HuH-7 (cell line): ENCODE measurements around the gene LRMDA.

Experiments used
- DNase-seq: peaks from one replicate; pipeline ENCODE4 v3.0.0; 2011; ENCODE audit warnings: low spot score

LRMDA gene

DNA sequence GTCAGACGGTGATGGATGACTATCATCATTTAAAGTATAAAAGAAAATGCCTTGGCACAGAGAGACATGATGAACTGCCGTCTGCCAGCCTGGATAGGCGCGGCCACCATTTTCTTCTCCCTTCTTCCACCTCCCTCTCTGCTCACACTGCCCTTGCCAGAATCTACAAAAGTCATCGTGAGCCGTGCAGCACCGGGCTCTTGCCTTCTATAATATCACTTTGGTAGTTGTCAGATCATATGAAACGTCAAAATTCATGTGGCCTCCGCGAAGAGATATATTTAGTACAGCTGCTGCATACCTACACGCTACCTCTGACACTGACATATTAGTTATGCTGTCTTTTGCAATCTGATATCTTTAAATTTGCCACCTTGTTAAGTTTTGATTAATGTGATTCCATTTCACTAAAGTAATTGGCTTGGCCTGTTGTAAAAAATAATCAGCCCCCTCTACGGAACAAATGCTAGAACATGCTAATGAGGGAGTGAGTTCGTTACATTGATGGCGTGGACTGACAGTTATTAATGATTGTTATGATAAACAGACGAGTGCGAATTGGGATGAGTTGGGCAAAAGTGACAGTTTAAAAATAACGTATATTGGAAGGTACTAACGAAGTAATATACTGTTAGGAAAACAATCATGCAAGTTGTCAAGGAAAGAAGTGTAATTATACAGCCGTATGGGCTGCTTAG is 214.9 kb downstream of the LRMDA start:
- DNase-seq: no peak

GRCh38 chr10:75646916-75647315 is 215.5 kb downstream of the LRMDA start:
- DNase-seq: no peak

GRCh38 chr10:75647675-75648074 is 216.3 kb downstream of the LRMDA start:
- DNase-seq: no peak

DNA sequence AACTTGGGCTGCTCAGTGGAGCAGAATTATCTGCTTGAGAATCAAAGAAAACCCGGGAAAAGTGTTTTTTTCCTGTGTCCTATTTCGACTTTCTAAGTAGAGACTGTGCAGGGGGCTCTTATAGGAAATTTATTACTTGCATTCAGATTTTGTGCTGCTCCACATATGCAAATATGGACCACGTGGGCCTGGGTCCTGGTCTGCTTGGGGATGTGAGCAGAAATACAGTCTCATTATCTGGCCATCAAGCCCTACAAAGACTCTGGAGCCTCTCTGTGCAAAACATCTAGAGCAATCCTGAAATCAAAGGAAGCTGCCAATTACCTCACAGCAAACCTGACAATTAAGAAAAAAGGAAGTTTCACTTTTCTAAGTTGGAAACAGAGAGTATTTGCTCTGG is 216.9 kb downstream of the LRMDA start:
- no peak for DNase-seq

DNA sequence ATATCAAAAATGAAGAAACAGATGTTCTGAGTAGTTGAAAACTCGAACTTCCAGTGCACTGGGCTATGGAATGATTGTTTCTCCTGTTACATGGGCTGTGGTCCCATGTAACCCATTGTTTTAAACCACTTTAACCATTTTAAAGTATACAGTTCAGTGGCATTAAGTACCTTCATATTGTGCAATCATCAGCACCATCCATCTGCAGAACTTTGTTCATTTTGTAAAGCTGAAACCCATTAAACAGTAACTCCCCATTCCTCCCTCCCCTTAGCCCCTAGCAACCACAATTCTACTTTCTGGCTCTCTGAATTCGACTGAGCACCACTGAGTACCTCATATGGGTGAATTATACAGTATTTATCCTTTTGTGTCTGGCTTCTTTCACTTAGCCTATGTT is 217.4 kb downstream of the LRMDA start:
- no peak for DNase-seq

DNA sequence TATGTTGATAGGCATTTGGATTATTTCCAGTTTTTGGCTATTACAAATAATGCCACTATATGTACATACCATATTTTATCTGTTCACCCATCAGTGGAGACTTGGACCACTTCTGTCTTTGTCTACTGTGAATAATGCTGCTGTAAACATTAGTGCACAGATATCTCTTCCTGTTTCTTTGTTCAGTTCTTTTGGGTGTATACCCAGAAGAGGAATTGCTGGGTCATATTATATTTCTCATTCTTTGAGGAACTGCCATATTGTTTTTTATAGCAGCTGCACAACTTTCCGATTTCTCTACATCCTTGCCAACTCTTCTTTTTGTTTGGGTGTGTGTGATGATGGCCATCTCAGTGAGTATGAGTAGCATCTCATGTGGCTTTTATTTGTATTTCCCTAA is 218.0 kb downstream of the LRMDA start:
- no peak for DNase-seq

- DNase-seq: no peak
These were observed 219.2 kb downstream of the LRMDA start for GRCh38 chr10:75650648-75651047.

GRCh38 chr10:75651417-75651816 is 220.0 kb downstream of the LRMDA start:
- DNase-seq: peak; percentile 8

GRCh38 chr10:75652146-75652740 is 220.8 kb downstream of the LRMDA start:
- DNase-seq: no peak

GRCh38 chr10:75653761-75654160 is 222.3 kb downstream of the LRMDA start:
- DNase-seq: no peak

DNA sequence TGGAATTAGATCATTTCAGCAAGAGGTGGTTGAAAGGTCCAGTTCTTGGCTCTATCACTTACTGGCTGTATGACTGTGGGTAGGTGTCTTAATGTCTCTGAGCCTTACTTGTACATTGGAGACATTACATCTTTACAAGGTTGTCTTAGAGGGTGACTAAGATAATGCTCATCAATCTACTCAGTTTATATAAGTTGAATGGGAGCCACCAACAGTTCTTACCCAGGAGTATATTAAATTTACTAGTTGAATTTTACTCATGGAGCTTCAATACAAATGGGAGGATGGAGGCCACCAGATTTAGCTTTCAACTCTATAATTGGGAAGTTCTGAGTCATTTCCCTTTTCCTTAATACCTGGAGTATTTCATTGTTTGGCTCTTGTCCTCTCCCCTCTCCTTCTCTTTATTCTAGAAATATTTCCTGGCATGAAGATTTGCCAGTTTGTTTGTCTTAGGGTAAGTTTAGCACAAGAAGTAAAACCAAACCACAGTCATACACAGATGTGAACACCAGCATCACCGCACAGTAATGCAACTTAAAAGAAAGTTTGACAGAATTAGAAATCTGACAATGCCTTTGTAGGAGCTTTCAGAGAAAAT is 222.8 kb downstream of the LRMDA start:
- DNase-seq: no peak

DNA sequence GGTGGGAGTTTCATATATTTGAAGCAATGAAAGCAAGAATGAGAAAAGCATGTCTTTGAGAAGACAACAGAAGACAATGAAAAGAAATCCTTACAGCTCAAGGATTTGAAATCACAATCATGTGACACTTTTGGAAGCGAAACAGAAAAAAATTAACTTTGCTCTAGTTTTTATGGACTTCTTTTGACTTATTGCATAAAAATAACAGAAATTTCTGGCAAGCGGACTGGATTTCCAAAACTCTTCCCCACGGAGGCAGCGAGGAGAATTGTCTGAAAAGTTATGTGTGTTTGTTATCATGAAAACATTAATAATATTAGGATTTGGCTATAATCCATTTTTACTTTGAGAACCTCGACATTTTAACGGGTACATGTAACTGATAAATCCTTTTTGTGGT is 223.3 kb downstream of the LRMDA start:
- no peak for DNase-seq

DNA sequence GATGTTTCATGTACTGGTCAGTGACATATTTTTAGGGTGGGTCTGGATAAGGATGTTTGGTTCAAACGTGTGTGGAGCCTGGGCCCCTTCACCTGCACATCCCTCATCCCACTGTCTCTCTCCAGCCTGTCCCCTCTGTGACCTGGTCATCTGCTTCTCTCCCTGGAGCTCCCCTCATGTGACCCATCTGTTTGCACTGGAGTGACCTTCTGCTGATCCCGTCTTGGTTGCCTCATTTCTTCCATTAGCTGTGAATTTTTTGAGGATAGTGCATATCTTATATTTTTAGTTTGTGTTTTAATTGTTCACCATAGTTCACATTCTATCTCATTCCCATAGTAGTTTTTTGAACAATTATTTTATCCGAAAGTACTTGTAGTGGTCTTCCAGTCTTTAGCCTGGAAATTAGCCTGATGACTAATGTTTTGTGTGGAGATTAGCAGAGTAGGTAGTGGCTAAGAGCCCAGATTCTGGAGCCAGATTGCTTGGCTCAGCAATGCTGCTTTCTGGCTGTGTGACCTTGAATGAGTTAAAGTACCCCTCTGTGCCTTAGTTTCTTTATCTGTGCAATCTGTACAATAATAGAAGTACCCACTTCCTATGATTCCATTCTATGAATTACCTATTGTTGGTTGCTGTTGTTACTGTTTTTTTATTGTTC is 224.5 kb downstream of the LRMDA start:
- DNase-seq: no peak

DNA sequence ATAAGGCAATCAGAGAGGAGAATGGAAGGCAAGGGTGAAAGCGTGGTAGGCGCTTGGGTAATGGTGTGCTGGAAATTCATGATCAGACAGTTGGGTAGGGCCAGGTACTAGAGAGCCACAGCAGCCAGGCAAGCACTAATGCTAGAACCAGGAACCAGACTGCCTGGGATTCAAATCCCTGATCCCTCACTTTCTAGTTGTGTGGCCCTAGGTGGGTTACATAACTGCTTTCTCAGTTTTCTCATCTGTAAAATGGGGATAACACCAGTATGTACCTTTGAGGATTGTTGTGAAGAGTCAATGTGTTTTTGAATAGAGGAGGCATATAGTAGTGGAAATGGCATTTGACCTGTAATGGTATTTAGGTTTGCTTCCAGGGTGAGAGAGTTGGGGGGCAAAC is 225.9 kb downstream of the LRMDA start:
- no peak for DNase-seq

GRCh38 chr10:75658036-75658435 is 226.6 kb downstream of the LRMDA start:
- no peak for DNase-seq

DNA sequence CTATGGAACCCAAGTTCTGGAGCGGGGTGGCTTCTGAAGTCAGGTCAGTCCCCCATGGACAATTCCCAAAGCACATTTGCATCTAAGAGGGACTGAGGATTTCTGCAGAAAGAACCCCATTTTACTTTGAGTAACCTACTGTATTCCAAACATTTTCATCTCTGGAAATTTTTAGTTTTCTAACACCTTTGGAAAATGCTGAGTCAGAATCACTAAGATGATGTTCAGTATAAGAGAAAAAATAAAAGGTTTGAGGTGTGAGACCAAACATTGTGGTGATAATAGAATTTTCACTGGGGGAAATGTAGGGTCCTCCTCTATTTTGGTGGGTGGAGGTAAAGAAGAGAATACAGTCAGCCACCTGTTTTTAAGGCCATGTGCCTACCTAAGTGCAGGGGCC is 227.1 kb downstream of the LRMDA start:
- DNase-seq: no peak

GRCh38 chr10:75658915-75659314 is 227.5 kb downstream of the LRMDA start:
- no peak for DNase-seq

- DNase-seq: no peak
These were observed 229.4 kb downstream of the LRMDA start for GRCh38 chr10:75660823-75661222.

DNA sequence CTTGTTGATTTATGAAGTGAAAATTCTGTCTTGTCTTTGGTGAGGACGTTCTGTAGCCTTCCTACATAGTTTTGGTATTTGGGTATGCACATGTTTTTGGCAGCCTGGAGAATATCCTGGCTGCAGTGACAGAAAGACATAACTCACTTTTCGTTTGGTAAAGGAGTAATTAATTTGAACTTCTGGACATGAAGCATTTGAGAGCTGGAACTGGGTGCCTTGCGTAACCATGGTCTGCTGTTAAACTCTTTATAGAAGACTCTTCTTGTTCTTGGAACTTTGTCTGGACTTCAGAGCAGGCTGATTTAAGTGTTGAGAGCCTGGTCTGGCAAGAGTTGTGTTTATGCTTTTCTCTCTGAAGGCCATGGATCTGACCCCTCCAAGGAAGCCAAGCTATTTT is 231.3 kb downstream of the LRMDA start:
- no peak for DNase-seq

- no peak for DNase-seq
These were observed 232.7 kb downstream of the LRMDA start for GRCh38 chr10:75663947-75664664.

DNA sequence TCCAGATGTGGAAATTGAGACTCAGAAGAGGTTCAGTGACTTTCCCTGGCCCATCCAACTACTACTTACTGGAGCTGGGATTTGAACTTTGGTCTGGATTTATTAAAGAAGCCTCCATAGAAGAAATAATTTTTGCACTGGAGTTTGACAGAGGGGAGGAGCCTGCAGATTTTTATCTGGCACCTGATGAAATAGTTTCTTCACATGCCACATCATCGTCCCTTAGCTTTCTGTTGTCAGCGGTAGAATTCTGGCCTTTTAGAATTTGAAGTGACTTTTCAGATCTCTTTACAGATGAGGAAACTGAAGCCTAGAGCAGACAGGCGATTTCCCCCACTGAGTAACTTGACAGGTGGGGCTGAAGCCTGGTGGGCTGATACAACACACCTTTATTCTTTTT is 233.5 kb downstream of the LRMDA start:
- DNase-seq: no peak

GRCh38 chr10:75665707-75666106 is 234.3 kb downstream of the LRMDA start:
- no peak for DNase-seq
